CD4-positive, alpha-beta T cell treated with Interleukin-6 for 4 hours (primary cell): ENCODE measurements around the gene PRCD.
"Not testable (repeated sequence)": the region's sequence is repeated elsewhere in the genome, so short reads cannot be mapped to it uniquely, and the experiment has no call there.

Experiments
- DNase-seq: peaks from one replicate; pipeline ENCODE4 v3.0.0-alpha.2; 2020; ENCODE audit warnings: mixed read lengths

PRCD gene

GRCh38 chr17:76558198-76559095 is 18.6 kb downstream of the PRCD start:
- DNase-seq, result peak; percentile 37

GRCh38 chr17:76559460-76559859 is 19.6 kb downstream of the PRCD start:
- DNase-seq, result not testable (repeated sequence)

- DNase-seq, result no peak
Observed at GRCh38 chr17:76560036-76560876, 20.4 kb downstream of the PRCD start.

GRCh38 chr17:76560877-76561221 is 21.0 kb downstream of the PRCD start:
- no peak for DNase-seq

GRCh38 chr17:76561332-76561731 is 21.5 kb downstream of the PRCD start:
- DNase-seq, result peak; percentile 22

DNA sequence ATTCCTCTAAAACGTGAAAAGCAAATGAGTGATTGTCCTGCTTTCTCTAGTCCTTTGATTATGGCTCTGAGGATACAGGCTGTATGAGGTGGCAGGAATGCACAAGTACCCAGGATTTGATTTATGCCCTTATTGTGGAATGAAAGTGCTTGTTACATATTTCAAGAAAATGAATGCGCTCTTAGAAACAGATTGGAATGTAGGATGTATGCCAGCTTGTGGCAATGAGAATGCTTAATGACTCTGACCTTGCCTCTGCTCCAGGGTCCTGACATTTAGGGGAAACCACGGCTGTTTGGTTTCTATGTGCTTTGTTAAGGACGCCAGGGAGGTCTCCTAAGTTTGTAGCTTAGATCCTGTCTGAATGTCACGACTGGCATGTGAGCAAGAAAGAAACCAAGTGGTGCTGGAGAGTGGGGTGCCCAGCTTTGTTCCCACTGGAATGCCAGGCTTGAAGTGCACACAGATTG is 22.0 kb downstream of the PRCD start:
- DNase-seq, result no peak

DNA sequence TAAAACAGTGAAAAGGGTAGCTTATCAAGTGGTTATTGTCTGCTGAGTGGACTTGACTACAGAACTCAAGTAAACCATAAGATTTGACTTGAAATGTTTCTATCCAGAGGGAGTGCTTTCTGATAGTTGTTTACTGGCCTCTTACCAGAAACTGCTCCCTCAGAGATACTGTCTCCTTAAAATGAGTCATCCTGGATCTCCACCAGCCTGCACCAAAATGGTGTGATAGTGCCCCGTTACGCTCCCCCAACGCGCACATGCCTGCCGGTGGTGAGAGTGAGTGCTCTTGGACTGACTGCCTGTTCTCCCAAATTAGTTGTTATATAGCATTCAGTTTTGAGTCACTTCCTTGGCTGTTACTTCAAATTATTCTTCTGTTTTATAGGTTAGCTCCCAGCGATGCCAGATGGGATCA is 22.9 kb downstream of the PRCD start:
- DNase-seq, result no peak

- not testable (repeated sequence) for DNase-seq
Observed at GRCh38 chr17:76563359-76563758, 23.5 kb downstream of the PRCD start.

- DNase-seq, result peak; percentile 45
Observed at GRCh38 chr17:76564991-76565727, 25.3 kb downstream of the PRCD start.

DNA sequence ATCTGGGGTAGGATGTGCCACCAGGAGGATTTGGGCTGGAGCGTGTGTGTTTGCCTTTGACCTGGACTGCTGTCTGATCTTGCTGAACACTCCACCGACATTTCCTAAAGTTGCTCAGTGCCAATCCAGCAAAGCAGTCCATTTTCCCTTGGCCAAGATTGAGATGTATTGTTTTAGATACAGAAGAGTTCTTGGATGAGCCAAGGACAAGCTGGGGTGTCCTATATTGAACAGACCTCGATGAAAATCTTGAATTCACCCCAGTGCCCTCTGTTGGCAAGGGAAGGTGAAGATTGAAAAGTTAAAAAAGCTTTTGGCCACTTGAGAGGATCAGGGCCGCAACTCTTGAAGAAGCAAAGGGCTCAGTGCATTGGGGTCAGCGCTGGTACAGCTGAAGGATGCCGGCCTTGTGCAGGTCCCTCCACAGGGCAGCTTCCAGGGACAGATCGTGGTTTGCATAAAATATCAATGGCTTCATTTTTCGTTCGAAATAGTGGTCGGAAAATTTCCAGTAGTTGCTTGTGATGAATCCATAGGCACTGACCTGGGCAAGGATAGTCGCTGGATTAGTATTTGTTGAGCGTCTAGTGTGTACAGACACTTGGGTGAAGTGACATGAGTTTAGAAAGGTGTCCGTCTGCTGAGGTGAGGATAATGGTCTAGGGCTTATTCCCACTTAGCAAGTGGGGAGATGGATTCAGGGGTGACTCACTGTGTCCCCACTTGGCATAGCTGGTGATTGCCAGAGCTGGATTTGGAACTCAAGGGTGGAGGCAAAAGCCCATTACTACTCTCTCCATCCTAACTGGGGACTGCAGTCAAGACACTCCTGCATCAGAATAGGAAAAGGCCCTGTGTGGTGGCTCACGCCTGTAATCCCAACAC is 26.1 kb downstream of the PRCD start:
- DNase-seq, result no peak

GRCh38 chr17:76566613-76566943 is 26.7 kb downstream of the PRCD start:
- no peak for DNase-seq

DNA sequence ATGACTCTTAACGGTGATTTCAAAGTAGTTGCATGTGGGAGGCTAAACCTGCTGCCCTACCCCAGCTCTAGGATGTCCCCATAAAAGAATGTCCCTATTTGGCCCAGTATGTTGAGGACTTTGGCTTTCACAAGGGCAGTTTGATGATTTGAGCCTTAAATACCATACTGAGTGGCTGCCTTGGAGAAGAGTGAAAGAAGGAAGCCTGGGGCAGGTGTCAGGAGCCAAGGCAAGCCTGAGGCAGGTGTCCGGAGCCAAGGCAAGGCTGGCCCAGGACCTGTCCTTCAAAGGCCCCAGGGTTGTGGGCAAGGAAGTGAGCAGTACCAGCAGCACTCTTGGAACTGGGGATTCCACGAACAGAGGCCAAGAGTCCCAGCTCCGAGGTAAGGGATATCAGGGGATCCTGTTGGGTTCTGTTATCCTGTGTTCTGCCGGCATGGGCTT is 27.2 kb downstream of the PRCD start:
- no peak for DNase-seq

DNA sequence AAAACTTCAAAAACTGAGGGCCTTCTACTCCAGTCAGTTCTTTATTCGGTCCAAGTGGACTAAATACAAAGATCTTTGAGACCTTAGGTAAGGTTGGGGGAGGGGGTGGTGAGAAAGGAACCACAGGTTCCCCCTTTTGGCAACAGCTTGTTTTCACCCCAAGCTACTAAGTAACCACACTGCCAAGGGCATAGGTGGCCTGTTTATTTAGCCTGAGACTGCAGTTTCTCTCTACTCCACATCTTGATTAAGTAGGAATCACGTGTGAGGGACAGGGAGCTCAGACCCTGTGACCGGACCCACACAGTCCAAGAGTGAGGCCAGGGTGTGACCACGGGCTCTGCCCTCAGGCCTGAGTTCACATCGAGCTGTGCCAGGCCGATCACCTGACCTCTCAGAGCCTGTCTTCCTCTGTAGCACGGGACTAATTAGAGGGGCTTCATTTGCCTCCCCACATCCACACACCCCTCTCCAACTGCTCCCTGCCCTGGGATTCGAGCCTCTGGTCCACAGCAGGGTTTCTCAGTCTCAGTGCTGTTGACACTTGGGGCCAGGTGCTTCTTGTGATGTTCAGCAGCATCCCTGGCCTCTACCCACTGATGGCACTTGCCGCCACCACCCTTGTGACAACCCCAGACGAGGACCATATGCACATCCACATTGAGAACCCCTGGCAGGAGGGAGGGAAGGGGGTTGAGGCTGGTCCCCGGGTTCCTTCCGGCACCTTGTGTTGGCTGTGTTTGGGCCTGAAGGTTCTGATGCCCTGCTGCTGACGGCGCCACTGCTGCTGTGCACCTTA is 28.0 kb downstream of the PRCD start:
- DNase-seq, result no peak

- no peak for DNase-seq
Observed at GRCh38 chr17:76568811-76569221, 29.0 kb downstream of the PRCD start.

DNA sequence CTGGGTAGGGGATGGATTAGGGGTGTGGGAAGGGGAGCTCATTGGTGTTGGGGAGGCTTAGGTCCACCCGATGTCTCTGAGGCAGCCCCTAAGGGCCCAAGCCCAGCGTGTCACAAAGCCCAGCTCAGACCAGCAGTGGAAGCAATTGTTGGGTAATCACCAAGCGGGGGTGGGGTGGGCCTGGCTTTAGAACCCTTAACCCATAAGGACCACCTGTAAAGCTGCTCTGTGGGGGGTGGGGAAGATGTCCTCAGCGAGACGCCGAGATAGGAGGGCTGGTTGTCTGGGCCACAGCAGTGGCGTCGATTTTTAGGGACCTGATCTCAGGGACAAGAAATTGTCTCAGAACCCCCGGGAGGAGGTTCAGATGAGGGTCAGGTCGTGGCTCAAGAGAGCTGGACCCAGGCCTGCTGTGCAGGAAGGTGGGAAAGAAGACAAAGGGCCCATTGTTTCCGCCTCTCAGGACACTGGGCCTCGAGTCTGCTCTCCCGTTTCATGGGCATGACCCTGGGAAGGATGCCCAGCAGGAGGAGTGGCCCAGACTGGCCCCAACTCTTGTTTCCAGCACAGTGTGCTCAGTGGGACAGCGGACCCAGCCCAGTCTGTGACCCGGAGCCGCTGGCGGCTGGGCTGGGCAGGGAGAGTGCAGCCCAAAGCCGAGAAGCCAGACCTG is 29.9 kb downstream of the PRCD start:
- no peak for DNase-seq

GRCh38 chr17:76570457-76570856 is 30.6 kb downstream of the PRCD start:
- no peak for DNase-seq

GRCh38 chr17:76570877-76571471 is 31.1 kb downstream of the PRCD start:
- DNase-seq, result no peak

GRCh38 chr17:76572201-76572910 is 32.5 kb downstream of the PRCD start:
- no peak for DNase-seq

GRCh38 chr17:76573096-76573495 is 33.3 kb downstream of the PRCD start:
- DNase-seq, result no peak

- no peak for DNase-seq
Observed at GRCh38 chr17:76574166-76574565, 34.3 kb downstream of the PRCD start.
